Activated naive CD4-positive, alpha-beta T cell treated with anti-CD3 and anti-CD28 coated beads for 36 hours (primary cell): Measurements from ENCODE around the gene POU3F2. TPM values are rescaled to one million over a fixed set of nuclear protein-coding genes. Genes with fewer than 3 reads are reported as not detected.

Experiments
- CTCF ChIA-PET: fragments of 350-600 bp; sonication (Branson Sonifier 250); formaldehyde crosslinking; loops from one replicate; lab custom pipeline; 2021; ENCODE audit warnings: antibody characterized with exemption; lab: Charles Lee
- DNase-seq: peaks from one replicate; pipeline ENCODE4 v3.0.0-alpha.2; 2020
- H3K27ac Mint-ChIP-seq: one replicate; pipeline ENCODE4 v1.8.0; 2021; ENCODE audit warnings: mild to moderate bottlenecking, mixed read lengths
- H3K27me3 Mint-ChIP-seq: one replicate; pipeline ENCODE4 v1.8.0; 2021; ENCODE audit warnings: low read depth, mixed read lengths
- H3K36me3 Mint-ChIP-seq: one replicate; pipeline ENCODE4 v1.8.0; 2021; ENCODE audit warnings: low read depth, mixed read lengths
- H3K4me1 Mint-ChIP-seq: one replicate; pipeline ENCODE4 v1.8.0; 2021; ENCODE audit warnings: low read depth, mixed read lengths
- H3K4me3 Mint-ChIP-seq: one replicate; pipeline ENCODE4 v1.8.0; 2021; ENCODE audit warnings: mild to moderate bottlenecking, moderate library complexity, mixed read lengths
- H3K9me3 Mint-ChIP-seq: one replicate; pipeline ENCODE4 v1.8.0; 2021; ENCODE audit warnings: mixed read lengths
- intact Hi-C: fragments of 100-400 bp; cut with micrococcal nuclease; formaldehyde crosslinking; loops from one replicate; pipeline ENCODE4 v1.15.1; 2023
- total RNA-seq, 2 experiments: library from RNA; stranded (reverse); gene quantifications; one replicate each; pipeline ENCODE4 v1.2.3, GENCODE V29; 2021

Gene POU3F2
- total RNA-seq, 2 experiments from 2014 or later, result not detected

DNA sequence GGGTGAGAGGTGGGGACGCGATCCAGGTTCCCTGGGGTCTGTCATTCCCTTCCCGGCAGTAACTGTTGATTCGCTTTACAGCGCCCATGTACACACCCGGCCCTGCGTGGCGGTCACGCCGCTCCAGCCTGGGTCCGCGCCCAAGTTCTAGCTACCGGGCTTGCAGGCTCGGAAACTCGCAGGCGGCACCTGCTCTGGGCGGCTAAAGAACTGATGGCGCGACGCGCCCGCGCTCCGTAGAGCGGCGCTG, 1.4 kb upstream of the POU3F2 start:
- Mint-ChIP-seq H3K4me3 (peak overlapping the region; percentile 73), H3K27ac (no peak overlapping the region), H3K9me3 (no peaks in the 10 kb centered on the region), H3K27me3 (peaks cover 73% of the 10 kb centered on the region), H3K4me1 (peaks cover 46% of the 10 kb centered on the region), H3K36me3 (no peaks in the 10 kb centered on the region)
- intact Hi-C loops, result loop anchor here (1.0 to 10.0 kb wide), 5 partner anchors 286 to 1936 kb away; partner anchors contain the start of genes KLHL32, MMS22L and NDUFAF4
- CTCF ChIA-PET, result interaction anchor here (1.6 kb wide), 1 partner anchor 9 kb away, joined by 4 read pairs; no protein-coding TSS in a partner anchor
- DNase-seq, result peak; percentile 39

DNA sequence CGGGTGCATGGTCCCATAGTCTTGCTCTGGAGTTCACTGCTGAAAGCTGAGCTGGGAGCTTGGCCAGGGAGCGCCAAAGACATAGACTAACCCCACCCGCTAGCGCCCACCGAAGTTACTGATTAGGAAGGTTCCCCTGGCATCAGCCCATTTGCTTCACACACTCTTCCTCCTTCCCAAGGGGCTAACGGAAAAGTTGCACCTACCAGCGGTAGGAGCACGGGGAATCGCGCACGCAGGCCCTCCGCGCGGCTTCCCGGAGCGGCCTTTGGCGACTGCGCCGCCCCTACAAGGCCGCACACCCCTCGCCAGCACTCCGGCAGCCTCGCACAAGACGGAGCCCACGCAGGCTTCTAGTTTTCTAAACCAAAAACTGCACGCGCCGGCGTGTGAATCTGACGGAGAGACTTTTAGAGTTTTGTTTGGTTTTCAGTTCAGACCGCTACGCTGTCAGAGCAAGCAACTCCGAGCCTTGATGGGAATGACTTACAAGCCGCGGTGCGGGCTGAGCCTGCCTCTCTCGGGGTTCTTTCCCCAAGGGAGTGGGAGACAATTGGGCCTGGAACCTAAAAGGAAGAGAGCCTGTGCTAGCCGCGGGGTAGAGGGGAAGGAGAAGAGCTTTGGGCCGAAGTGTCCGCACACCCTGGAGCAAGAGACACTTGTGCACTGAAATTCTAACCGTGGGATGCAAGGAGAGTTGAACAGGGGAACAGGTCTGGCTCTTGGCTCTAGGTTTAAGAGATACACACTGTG, 891 bp upstream of the POU3F2 start:
- peak; percentile 23 for DNase-seq
- CTCF ChIA-PET, result interaction anchor here (1.6 kb wide), 1 partner anchor 10 kb away, joined by 4 read pairs; no protein-coding TSS in a partner anchor
- peaks cover 73% of the 10 kb centered on the region for H3K27me3 Mint-ChIP-seq
- intact Hi-C loops, result loop anchor here (1.0 to 10.0 kb wide), 8 partner anchors 7 to 1936 kb away; partner anchors contain the start of genes FBXL4, KLHL32, MMS22L and NDUFAF4
- no peaks in the 10 kb centered on the region for H3K36me3 Mint-ChIP-seq
- peaks cover 41% of the 10 kb centered on the region for H3K4me1 Mint-ChIP-seq
- peak overlapping the region; percentile 73 for H3K4me3 Mint-ChIP-seq
- no peaks in the 10 kb centered on the region for H3K9me3 Mint-ChIP-seq
- H3K27ac Mint-ChIP-seq, result no peak overlapping the region

DNA sequence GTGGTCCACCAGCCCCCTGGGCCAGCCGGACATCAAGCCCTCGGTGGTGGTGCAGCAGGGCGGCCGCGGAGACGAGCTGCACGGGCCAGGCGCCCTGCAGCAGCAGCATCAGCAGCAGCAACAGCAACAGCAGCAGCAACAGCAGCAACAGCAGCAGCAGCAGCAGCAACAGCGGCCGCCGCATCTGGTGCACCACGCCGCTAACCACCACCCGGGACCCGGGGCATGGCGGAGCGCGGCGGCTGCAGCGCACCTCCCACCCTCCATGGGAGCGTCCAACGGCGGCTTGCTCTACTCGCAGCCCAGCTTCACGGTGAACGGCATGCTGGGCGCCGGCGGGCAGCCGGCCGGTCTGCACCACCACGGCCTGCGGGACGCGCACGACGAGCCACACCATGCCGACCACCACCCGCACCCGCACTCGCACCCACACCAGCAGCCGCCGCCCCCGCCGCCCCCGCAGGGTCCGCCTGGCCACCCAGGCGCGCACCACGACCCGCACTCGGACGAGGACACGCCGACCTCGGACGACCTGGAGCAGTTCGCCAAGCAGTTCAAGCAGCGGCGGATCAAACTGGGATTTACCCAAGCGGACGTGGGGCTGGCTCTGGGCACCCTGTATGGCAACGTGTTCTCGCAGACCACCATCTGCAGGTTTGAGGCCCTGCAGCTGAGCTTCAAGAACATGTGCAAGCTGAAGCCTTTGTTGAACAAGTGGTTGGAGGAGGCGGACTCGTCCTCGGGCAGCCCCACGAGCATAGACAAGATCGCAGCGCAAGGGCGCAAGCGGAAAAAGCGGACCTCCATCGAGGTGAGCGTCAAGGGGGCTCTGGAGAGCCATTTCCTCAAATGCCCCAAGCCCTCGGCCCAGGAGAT, 1.0 kb downstream of the POU3F2 start:
- Mint-ChIP-seq H3K4me1 (peaks cover 33% of the 10 kb centered on the region), H3K27ac (no peak overlapping the region), H3K9me3 (no peaks in the 10 kb centered on the region), H3K36me3 (no peaks in the 10 kb centered on the region), H3K27me3 (peaks cover 74% of the 10 kb centered on the region), H3K4me3 (no peak overlapping the region)
- intact Hi-C loops, result loop anchor here (2.0 to 10.0 kb wide), 2 partner anchors 111 to 1911 kb away; partner anchors contain the start of genes FBXL4 and KLHL32
- no peak for DNase-seq
- CTCF ChIA-PET, result interaction anchor here (1.0 kb wide), 1 partner anchor 10 kb away, joined by 3 read pairs; no protein-coding TSS in a partner anchor

DNA sequence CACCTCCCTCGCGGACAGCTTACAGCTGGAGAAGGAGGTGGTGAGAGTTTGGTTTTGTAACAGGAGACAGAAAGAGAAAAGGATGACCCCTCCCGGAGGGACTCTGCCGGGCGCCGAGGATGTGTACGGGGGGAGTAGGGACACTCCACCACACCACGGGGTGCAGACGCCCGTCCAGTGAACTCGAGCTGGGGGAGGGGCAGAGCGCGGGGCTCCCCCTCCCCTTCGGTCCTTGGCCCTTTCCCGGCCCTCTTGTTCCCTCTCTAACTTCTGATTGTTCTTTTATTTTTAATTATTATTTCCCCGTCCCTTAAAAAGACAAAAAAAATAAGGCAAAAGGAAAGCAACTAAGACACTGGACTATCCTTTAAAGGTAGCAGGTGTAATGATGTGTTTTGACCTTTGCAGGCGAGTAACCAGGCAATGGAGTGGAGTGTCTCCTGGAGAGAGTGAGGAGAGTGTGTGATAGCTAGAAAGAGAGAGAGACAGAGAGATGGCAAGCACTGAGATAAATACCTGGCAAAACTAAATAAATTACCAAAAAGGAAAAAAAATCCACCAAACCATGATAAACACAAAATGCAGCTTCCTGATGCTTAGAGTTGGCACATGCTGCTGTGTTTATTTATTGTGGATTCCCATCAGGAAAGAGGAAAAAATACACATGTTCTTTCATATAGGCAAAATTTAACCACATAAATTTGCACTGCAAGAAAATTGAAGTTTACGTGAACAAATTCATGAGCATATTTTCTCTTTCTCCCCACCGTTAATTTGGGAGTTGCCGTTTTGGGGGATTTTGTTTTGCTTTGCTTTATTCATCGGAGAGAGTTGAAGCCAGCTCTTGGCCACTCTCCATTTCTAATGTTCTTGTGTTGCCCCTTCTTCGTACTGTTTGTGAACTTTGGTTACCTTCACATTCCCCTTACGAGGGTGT, 1.9 kb downstream of the POU3F2 start:
- no peak for DNase-seq
- Mint-ChIP-seq H3K9me3 (no peaks in the 10 kb centered on the region), H3K4me1 (peaks cover 27% of the 10 kb centered on the region), H3K27me3 (peaks cover 70% of the 10 kb centered on the region), H3K36me3 (no peaks in the 10 kb centered on the region), H3K27ac (no peak overlapping the region), H3K4me3 (no peak overlapping the region)
- intact Hi-C loops, result loop anchor here (10.0 kb wide), 1 partner anchor 1911 kb away; the partner anchor contains the start of gene KLHL32
- CTCF ChIA-PET, result interaction anchor here (1.0 kb wide), 1 partner anchor 9 kb away, joined by 3 read pairs; no protein-coding TSS in a partner anchor

DNA sequence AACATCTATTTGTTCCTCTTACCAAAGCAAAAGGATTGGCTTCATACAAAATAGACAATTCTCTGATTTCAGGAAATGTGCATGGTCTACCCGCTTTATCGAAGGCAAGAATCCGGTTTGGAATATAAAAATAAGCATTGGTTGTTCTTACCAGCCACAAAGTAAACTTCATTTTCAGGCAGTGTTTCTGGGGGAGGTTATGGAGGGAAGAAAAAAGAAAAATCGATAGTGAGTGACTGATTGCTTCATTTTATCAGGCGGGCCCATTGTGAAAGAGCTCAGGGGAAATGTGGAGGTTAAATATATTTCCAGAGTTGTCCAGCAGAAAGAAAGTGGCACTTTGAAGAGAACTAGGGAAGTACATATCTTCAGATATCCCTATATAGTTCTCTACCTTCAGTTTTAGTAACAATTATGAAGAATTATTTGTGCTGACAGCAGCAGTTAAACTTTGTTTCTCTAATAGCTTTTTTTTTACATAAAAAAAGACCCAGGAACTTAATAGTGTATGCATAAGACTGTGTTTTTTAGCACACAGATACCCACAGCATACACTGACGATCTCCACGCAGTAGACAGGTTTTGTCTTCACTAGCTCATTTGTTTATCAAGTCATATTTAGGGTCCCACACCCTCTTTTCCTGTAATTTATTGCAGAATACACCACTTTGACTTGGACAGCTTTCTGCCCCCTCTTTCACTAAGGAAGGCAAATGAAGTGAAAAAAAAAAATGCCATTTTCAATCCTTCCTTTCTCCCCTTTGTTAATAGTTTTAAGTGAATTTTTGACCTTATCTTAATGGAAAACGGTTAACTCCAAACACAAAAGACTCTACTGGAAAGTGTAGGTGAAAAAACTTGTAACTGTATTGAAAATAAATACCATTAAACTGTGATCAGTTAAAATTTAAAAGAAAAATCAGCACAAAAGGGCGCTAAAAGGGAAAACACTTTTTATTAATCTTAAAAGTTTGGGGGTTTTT, 2.9 kb downstream of the POU3F2 start:
- Mint-ChIP-seq H3K27ac (no peak overlapping the region), H3K9me3 (no peaks in the 10 kb centered on the region), H3K36me3 (no peaks in the 10 kb centered on the region), H3K4me3 (no peak overlapping the region), H3K4me1 (peaks cover 20% of the 10 kb centered on the region), H3K27me3 (peaks cover 74% of the 10 kb centered on the region)
- CTCF ChIA-PET, result interaction anchor here (1.0 kb wide), 1 partner anchor 8 kb away, joined by 3 read pairs; no protein-coding TSS in a partner anchor
- intact Hi-C loops, result loop anchor here (10.0 kb wide), 1 partner anchor 1912 kb away; the partner anchor contains the start of gene KLHL32
- DNase-seq, result no peak

DNA sequence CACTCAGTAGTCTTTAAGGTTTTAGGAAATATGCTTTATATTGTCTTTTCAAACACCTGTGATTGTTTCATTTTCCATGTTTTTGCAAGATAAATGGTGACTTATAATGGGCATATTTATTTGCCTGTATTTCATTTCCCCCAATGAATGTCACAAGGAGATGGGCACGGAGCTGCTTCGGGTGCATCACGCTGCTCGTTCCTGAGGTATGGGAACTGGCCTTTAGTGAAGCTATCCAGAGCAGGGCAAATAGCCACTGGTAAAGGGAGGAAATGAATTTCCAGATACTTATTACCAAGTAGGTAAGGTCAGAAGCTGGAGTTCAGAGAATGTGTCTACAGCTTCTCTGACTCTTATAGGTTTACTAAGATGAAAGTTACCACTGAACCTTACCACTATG, 3.7 kb downstream of the POU3F2 start:
- Mint-ChIP-seq H3K4me1 (peaks cover 17% of the 10 kb centered on the region), H3K9me3 (no peaks in the 10 kb centered on the region), H3K4me3 (no peak overlapping the region), H3K27ac (no peak overlapping the region), H3K27me3 (peaks cover 75% of the 10 kb centered on the region), H3K36me3 (no peaks in the 10 kb centered on the region)
- CTCF ChIA-PET, result no interaction called here
- intact Hi-C loops, result loop anchor here (10.0 kb wide), 1 partner anchor 1913 kb away; the partner anchor contains the start of gene KLHL32
- no peak for DNase-seq

DNA sequence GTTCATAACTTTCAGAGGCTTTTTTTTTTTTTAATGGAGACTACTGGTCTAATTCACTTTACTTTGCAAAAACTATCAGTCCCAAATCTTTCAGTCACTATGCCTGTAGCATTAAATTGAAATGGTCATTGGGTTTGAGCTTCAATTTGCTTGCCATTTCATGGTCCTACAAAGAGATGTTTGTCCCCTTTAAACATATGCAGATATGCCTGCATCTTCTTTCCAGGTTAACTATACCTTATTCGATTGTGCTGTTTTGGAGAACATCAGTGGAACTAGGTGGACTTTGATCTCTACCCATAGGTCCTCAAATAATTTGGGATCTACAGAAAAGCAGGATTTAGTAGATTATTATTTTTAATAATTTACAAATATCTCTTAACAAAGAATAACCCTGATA, 4.6 kb downstream of the POU3F2 start:
- Mint-ChIP-seq H3K36me3 (no peaks in the 10 kb centered on the region), H3K4me3 (no peak overlapping the region), H3K27ac (no peak overlapping the region), H3K27me3 (peaks cover 72% of the 10 kb centered on the region), H3K4me1 (peaks cover 13% of the 10 kb centered on the region), H3K9me3 (no peaks in the 10 kb centered on the region)
- CTCF ChIA-PET, result no interaction called here
- DNase-seq, result no peak
- intact Hi-C loops, result loop anchor here (10.0 kb wide), 1 partner anchor 1914 kb away; the partner anchor contains the start of gene KLHL32

DNA sequence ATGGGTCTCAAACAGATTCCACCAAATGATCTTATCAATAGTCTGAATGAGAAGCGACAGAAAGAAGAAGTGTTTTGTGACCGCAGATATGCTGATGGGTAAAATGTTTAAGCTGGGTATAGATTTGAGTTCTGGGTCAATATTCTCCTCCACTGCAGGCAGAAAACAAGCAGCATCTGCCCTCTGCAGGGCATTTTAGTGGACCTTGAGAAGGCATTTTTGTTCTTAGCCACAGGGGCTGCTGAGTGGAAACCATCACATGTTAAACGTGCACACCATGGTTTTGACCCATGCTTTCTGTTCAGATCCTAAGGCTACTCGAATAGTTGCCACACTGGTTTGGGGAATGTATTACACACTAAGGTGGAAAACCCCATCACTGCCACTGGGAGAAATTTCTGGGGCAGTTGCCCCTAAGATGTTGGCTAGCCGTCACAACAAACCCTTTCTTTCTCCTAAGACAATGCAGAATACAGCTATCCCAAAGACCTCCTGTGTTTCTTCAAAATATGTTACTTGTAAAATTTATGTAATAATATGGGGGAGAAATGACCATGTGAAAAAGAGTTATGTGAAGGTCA, 5.5 kb downstream of the POU3F2 start:
- CTCF ChIA-PET, result interaction anchor here (0.7 kb wide), 1 partner anchor 70 kb away, joined by 3 read pairs; no protein-coding TSS in a partner anchor
- DNase-seq, result no peak
- H3K4me3 Mint-ChIP-seq, result no peak overlapping the region
- H3K27ac Mint-ChIP-seq, result no peak overlapping the region
- peaks cover 17% of the 10 kb centered on the region for H3K4me1 Mint-ChIP-seq
- no peaks in the 10 kb centered on the region for H3K9me3 Mint-ChIP-seq
- peaks cover 75% of the 10 kb centered on the region for H3K27me3 Mint-ChIP-seq
- H3K36me3 Mint-ChIP-seq, result no peaks in the 10 kb centered on the region
- intact Hi-C loops, result loop anchor here (10.0 kb wide), 4 partner anchors 575 to 1915 kb away; partner anchors contain the start of gene KLHL32

DNA sequence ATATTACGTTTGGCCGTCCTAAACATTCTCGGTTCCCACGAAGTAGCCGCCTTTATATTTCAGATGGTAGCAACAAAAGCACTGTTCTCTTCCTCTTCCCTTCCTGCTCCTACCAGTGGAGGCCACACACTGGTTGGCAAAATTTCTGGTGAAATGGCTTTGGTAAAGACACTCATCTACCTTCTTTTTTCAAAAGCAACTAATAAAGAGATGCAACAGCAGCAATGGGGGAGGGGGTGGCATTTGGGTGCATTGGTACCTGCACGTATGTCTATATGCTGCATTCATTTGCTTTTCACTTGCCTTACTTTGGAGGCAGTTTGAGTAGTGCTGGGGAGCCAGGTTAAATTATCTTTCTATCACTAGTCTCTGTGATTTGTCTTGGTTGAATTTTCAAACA, 6.0 kb downstream of the POU3F2 start:
- H3K4me1 Mint-ChIP-seq, result peaks cover 17% of the 10 kb centered on the region
- no peaks in the 10 kb centered on the region for H3K9me3 Mint-ChIP-seq
- H3K27ac Mint-ChIP-seq, result no peak overlapping the region
- DNase-seq, result no peak
- no peaks in the 10 kb centered on the region for H3K36me3 Mint-ChIP-seq
- H3K27me3 Mint-ChIP-seq, result peaks cover 76% of the 10 kb centered on the region
- CTCF ChIA-PET, result interaction anchor here (0.7 kb wide), 1 partner anchor 70 kb away, joined by 3 read pairs; no protein-coding TSS in a partner anchor
- no peak overlapping the region for H3K4me3 Mint-ChIP-seq
- intact Hi-C loops, result loop anchor here (10.0 kb wide), 3 partner anchors 576 to 1656 kb away; no protein-coding TSS in a partner anchor

DNA sequence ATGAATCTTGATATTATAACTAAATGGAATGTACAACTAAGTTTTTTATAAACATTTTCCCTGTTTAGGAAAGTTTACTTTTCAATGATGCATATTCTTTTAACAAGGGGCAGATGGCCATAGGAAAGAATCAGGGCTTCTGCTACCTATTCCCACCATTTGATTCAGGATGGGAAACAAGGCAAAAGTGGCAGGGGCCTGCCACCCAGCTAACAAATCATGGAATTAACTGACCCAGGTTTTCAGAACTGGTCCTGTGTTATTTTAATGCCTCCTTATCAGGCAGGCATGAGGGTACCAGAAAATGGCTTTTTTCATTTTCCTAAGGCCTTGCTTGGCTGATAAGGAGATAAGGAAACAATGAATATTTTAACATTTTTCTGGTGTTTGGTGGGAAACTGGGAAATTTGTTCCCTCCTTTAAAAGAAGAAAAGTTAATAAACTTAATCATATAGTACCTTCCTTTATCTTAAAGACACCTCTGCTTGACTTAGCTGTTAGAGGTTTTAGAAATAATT, 6.7 kb downstream of the POU3F2 start:
- CTCF ChIA-PET, result interaction anchor here (0.8 kb wide), 1 partner anchor 12 kb away, joined by 3 read pairs; no protein-coding TSS in a partner anchor
- intact Hi-C loops, result loop anchor here (10.0 kb wide), 3 partner anchors 576 to 1656 kb away; no protein-coding TSS in a partner anchor
- Mint-ChIP-seq H3K36me3 (peaks cover 2% of the 10 kb centered on the region), H3K4me3 (no peak overlapping the region), H3K4me1 (peaks cover 20% of the 10 kb centered on the region), H3K27me3 (peaks cover 78% of the 10 kb centered on the region), H3K27ac (no peak overlapping the region), H3K9me3 (no peaks in the 10 kb centered on the region)
- DNase-seq, result no peak
